ENCODE data around the gene ZFP14.
"Not testable (repeated sequence)": the region's sequence is repeated elsewhere in the genome, so short reads cannot be mapped to it uniquely, and the experiment has no call there.

The ZFP14 gene

GRCh38 chr19:36379510-36379819 lies 464 bp upstream of the ZFP14 start:
- Mint-ChIP-seq H3K36me3 (ENCODE audit: low read depth) (peaks cover 27% of the 10 kb centered on the region), H3K4me1 (ENCODE audit: low read depth) (peaks cover 17% of the 10 kb centered on the region), H3K4me3 (peak overlapping the region; percentile 92), H3K9me3 (peaks cover 19% of the 10 kb centered on the region), H3K27ac (peak overlapping the region; percentile 94), H3K27me3 (no peaks in the 10 kb centered on the region)
- intact Hi-C loops (cut with micrococcal nuclease) = loop anchor here (2.0 kb wide), 1 partner anchor 109 kb away; the partner anchor contains the start of gene ZNF566

- peaks cover 46% of the 10 kb centered on the region for H3K36me3 Mint-ChIP-seq (ENCODE audit: low read depth)
- intact Hi-C loops (cut with micrococcal nuclease) = loop anchor here (2.0 kb wide), 1 partner anchor 111 kb away; the partner anchor contains the start of gene ZNF566
- H3K9me3 Mint-ChIP-seq = peaks cover 28% of the 10 kb centered on the region
- peak overlapping the region; percentile 92 for H3K4me3 Mint-ChIP-seq
- no peaks in the 10 kb centered on the region for H3K27me3 Mint-ChIP-seq
- H3K27ac Mint-ChIP-seq = peak overlapping the region; percentile 94
- peaks cover 17% of the 10 kb centered on the region for H3K4me1 Mint-ChIP-seq (ENCODE audit: low read depth)
Measured at GRCh38 chr19:36377541-36378178, 1.3 kb downstream of the ZFP14 start.

DNA sequence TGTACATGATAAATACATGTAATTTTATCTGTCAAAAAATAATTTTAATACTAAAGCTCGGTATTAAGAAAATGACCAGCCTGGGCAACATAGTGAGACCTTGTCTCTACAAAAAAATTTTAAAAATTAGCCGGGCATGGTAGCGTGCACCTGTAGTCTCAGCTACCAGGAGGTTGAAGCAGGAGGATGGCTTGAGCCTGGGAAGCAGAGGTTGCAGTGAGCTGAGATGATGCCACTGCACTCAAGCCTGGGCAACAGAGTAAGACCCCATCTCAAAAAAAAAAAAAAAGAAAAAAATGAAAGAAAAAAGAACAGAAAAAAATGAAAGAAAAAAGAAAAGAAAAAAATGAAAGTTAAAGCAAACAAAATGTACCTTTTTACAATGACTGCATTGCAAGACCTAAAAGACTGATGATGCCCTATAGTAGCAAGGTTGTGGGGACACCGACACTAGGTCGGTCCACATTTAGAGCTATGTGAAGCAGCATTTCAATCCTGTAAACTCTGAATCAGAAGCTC lies 5.3 kb downstream of the ZFP14 start:
- Mint-ChIP-seq H3K9me3 (peaks cover 59% of the 10 kb centered on the region), H3K4me3 (no peak overlapping the region), H3K27ac (no peak overlapping the region), H3K27me3 (no peaks in the 10 kb centered on the region), H3K4me1 (ENCODE audit: low read depth) (peaks cover 17% of the 10 kb centered on the region), H3K36me3 (ENCODE audit: low read depth) (peaks cover 81% of the 10 kb centered on the region)
- intact Hi-C loops (cut with micrococcal nuclease) = no loop called here

- H3K4me1 Mint-ChIP-seq (ENCODE audit: low read depth) = peaks cover 3% of the 10 kb centered on the region
- no peak overlapping the region for H3K4me3 Mint-ChIP-seq
- H3K9me3 Mint-ChIP-seq = peaks cover 71% of the 10 kb centered on the region
- peaks cover 91% of the 10 kb centered on the region for H3K36me3 Mint-ChIP-seq (ENCODE audit: low read depth)
- no peaks in the 10 kb centered on the region for H3K27me3 Mint-ChIP-seq
- no peak overlapping the region for H3K27ac Mint-ChIP-seq
- intact Hi-C loops (cut with micrococcal nuclease) = no loop called here
Measured at GRCh38 chr19:36371886-36372285, 7.1 kb downstream of the ZFP14 start.

GRCh38 chr19:36363845-36364244 lies 15.2 kb downstream of the ZFP14 start:
- Mint-ChIP-seq H3K4me1 (ENCODE audit: low read depth) (no peaks in the 10 kb centered on the region), H3K27ac (no peak overlapping the region), H3K9me3 (peaks cover 64% of the 10 kb centered on the region), H3K36me3 (ENCODE audit: low read depth) (peaks cover 98% of the 10 kb centered on the region), H3K27me3 (no peaks in the 10 kb centered on the region), H3K4me3 (no peak overlapping the region)
- intact Hi-C loops (cut with micrococcal nuclease) = no loop called here

GRCh38 chr19:36340786-36341372 lies 38.1 kb downstream of the ZFP14 start:
- H3K9me3 Mint-ChIP-seq = peaks cover 92% of the 10 kb centered on the region
- peaks cover 79% of the 10 kb centered on the region for H3K36me3 Mint-ChIP-seq (ENCODE audit: low read depth)
- no peak overlapping the region for H3K27ac Mint-ChIP-seq

DNA sequence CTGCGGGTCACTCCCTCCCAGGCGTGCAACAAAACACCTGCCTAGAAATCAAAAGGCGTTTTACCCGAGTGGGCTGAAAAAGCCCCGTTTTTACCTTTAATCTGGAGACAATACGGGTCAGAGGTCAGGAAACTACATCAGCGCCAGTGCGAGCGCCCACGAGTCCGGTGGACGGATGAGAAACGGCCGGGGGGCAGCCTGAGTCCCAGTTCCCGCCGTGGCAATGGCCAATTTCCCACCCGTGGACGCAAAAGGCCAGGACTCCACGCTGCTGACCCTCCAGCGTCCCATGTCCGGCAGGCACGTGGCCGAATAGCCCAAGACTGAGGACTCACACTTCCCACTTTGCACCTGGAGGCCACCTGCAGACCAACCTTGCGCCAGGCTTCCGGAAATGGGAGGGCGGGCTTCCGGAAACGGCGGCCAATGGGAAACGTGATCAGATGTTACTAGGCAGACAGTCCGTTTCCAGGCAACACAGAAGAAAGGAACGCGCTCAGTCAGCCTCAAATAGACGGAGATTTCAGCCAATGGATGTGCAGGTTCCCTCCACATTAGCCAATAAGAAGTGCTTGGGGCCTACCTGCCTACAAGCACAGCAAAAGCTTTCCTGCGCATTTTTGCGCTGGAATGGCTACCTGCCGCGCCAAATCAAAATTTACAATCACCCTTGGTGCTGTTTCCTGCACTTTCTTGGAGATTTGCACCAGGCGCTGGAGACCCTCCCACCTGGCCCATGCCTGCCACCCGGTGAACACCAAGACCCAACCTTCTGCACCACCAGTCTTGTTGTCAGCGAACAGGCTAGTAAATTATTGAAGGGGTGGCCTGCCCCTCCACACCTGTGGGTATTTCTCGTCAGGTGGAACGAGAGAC lies 47.4 kb downstream of the ZFP14 start:
- Mint-ChIP-seq H3K9me3 (peaks cover 77% of the 10 kb centered on the region), H3K4me3 (peak overlapping the region; percentile 77), H3K27me3 (peaks cover 4% of the 10 kb centered on the region), H3K27ac (no peak overlapping the region), H3K36me3 (ENCODE audit: low read depth) (peaks cover 54% of the 10 kb centered on the region), H3K4me1 (ENCODE audit: low read depth) (peaks cover 15% of the 10 kb centered on the region)
- intact Hi-C loops (cut with micrococcal nuclease) = no loop called here

More at GRCh38 chr19:36340786-36341372, 38.1 kb downstream of the ZFP14 start:
- Mint-ChIP-seq H3K4me3 (no peak overlapping the region), H3K27me3 (no peaks in the 10 kb centered on the region), H3K4me1 (ENCODE audit: low read depth) (no peaks in the 10 kb centered on the region)
- intact Hi-C loops (cut with micrococcal nuclease) = no loop called here

DNA sequence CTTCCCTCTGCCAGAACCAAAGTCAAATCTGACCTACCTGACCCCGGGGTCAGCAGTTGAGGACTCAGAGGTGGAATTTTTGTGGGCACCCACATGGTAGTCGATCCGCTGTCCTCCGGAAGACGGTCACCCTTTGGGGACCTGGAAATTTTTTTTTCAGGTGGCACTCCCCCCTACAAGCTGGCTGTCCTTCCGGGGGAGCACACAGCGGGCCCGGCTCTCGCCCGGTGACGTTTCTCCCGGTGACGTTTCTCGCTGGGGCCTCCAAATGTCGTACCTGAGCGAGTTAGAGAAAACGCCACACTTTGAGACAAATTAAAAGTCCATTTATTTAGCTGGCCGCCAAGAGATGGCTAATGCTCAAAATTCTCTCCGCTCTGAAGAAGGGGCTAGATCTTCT lies 48.8 kb downstream of the ZFP14 start:
- H3K27ac Mint-ChIP-seq = no peak overlapping the region
- no peak overlapping the region for H3K4me3 Mint-ChIP-seq
- peaks cover 15% of the 10 kb centered on the region for H3K4me1 Mint-ChIP-seq (ENCODE audit: low read depth)
- H3K27me3 Mint-ChIP-seq = peaks cover 4% of the 10 kb centered on the region
- H3K36me3 Mint-ChIP-seq (ENCODE audit: low read depth) = peaks cover 58% of the 10 kb centered on the region
- H3K9me3 Mint-ChIP-seq = peaks cover 80% of the 10 kb centered on the region
- intact Hi-C loops (cut with micrococcal nuclease) = no loop called here

- H3K36me3 Mint-ChIP-seq (ENCODE audit: low read depth) = peaks cover 63% of the 10 kb centered on the region
- peaks cover 15% of the 10 kb centered on the region for H3K4me1 Mint-ChIP-seq (ENCODE audit: low read depth)
- H3K27me3 Mint-ChIP-seq; H3K27ac Mint-ChIP-seq; intact Hi-C loops (cut with micrococcal nuclease); H3K4me3 Mint-ChIP-seq: not testable (repeated sequence)
- H3K9me3 Mint-ChIP-seq = peaks cover 87% of the 10 kb centered on the region
Measured at GRCh38 chr19:36329534-36329933, 49.5 kb downstream of the ZFP14 start.

GRCh38 chr19:36326649-36327048 lies 52.4 kb downstream of the ZFP14 start:
- H3K36me3 Mint-ChIP-seq (ENCODE audit: low read depth) = peaks cover 56% of the 10 kb centered on the region
- H3K4me1 Mint-ChIP-seq (ENCODE audit: low read depth); H3K4me3 Mint-ChIP-seq; H3K27me3 Mint-ChIP-seq; H3K27ac Mint-ChIP-seq; intact Hi-C loops (cut with micrococcal nuclease): not testable (repeated sequence)
- peaks cover 89% of the 10 kb centered on the region for H3K9me3 Mint-ChIP-seq

- H3K27ac Mint-ChIP-seq; H3K36me3 Mint-ChIP-seq (ENCODE audit: low read depth); H3K4me3 Mint-ChIP-seq; intact Hi-C loops (cut with micrococcal nuclease); H3K4me1 Mint-ChIP-seq (ENCODE audit: low read depth); H3K27me3 Mint-ChIP-seq: not testable (repeated sequence)
- H3K9me3 Mint-ChIP-seq = peaks cover 29% of the 10 kb centered on the region
Measured at GRCh38 chr19:36315164-36315563, 63.8 kb downstream of the ZFP14 start.

- H3K27ac Mint-ChIP-seq; H3K4me3 Mint-ChIP-seq; H3K36me3 Mint-ChIP-seq (ENCODE audit: low read depth); H3K27me3 Mint-ChIP-seq; intact Hi-C loops (cut with micrococcal nuclease); H3K4me1 Mint-ChIP-seq (ENCODE audit: low read depth): not testable (repeated sequence)
- H3K9me3 Mint-ChIP-seq = peaks cover 29% of the 10 kb centered on the region
Measured at GRCh38 chr19:36314053-36314452, 64.9 kb downstream of the ZFP14 start.

- H3K4me1 Mint-ChIP-seq (ENCODE audit: low read depth); H3K27ac Mint-ChIP-seq; H3K27me3 Mint-ChIP-seq; H3K4me3 Mint-ChIP-seq; intact Hi-C loops (cut with micrococcal nuclease); H3K36me3 Mint-ChIP-seq (ENCODE audit: low read depth): not testable (repeated sequence)
- peaks cover 19% of the 10 kb centered on the region for H3K9me3 Mint-ChIP-seq
Measured at GRCh38 chr19:36311098-36311760, 67.8 kb downstream of the ZFP14 start.

Data from dendritic cell treated with granulocyte-macrophage colony-stimulating factor and Interleukin-4, amounts not matched to agents 40 ng/mL and 50 ng/mL, for 4 days (primary cell).